K562 (cell line): ENCODE results near the gene AZGP1. TPM values are rescaled to one million over a fixed set of nuclear protein-coding genes. Genes with fewer than 3 reads are reported as not detected.

Experiments
- ARID4B ChIP-seq: sonication (generic); formaldehyde crosslinking; IDR thresholded peaks from 2 replicates; pipeline ENCODE4 v1.8.0; 2022; ENCODE audit warnings: mild to moderate bottlenecking, missing genetic modification reagents
- C11orf30 ChIP-seq: fragments of 450-650 bp; IDR thresholded peaks from 2 replicates; pipeline ENCODE4 v1.6.1; 2016; ENCODE audit warnings: low read depth, mild to moderate bottlenecking
- CTCFL ChIP-seq: IDR thresholded peaks from 2 replicates; pipeline ENCODE4 v1.6.1; 2011; ENCODE audit warnings: borderline replicate concordance, low read depth, mild to moderate bottlenecking, moderate library complexity, low read length; ENCODE audit not compliant: insufficient read depth, poor library complexity, severe bottlenecking
- ERF ChIP-seq: fragments of 450-650 bp; formaldehyde crosslinking; IDR thresholded peaks from 2 replicates; pipeline ENCODE4 v1.4.0; 2020; ENCODE audit warnings: mild to moderate bottlenecking, mixed read lengths
- EWSR1 ChIP-seq: fragments of 450-650 bp; IDR thresholded peaks from 2 replicates; pipeline ENCODE4 v1.6.1; 2018; ENCODE audit warnings: borderline replicate concordance, mild to moderate bottlenecking, low read depth, moderate library complexity; ENCODE audit not compliant: partially characterized antibody
- FOSL1 ChIP-seq: fragments of 200-800 bp; sonication (Bioruptor generic); conservative IDR thresholded peaks from 2 replicates; pipeline ENCODE4 v1.6.1; 2016; ENCODE audit warnings: missing genetic modification characterization, missing compliant biosample characterization
- FUS ChIP-seq: fragments of 200-400 bp; formaldehyde crosslinking; optimal IDR thresholded peaks from 2 replicates; pipeline ENCODE3; 2017; ENCODE audit warnings: low read depth, low read length
- GABPA ChIP-seq: fragments of 200-800 bp; sonication (Bioruptor generic); conservative IDR thresholded peaks from 2 replicates; pipeline ENCODE4 v1.6.1; 2016; ENCODE audit warnings: low read depth, missing genetic modification characterization, missing compliant biosample characterization
- HNRNPH1 ChIP-seq: fragments of 200-400 bp; formaldehyde crosslinking; optimal IDR thresholded peaks from 2 replicates; pipeline ENCODE3; 2017; ENCODE audit warnings: low read depth, mild to moderate bottlenecking, low read length, moderate library complexity
- JUNB ChIP-seq: fragments of 450-650 bp; formaldehyde crosslinking; conservative IDR thresholded peaks from 2 replicates; pipeline ENCODE4 v1.4.0; 2020; ENCODE audit warnings: mild to moderate bottlenecking
- JUND ChIP-seq, 2 experiments: IDR thresholded peaks; 2 replicates in 1 of 2; 3 replicates in 1 of 2; pipeline ENCODE4 v1.6.1; 2011; ENCODE audit warnings: borderline replicate concordance in 2 of 2, low read depth in 2 of 2, low read length in 2 of 2, improper control_type of control experiment in 1 of 2, missing biosample characterization in 1 of 2, missing genetic modification characterization in 1 of 2, missing genetic modification reagents in 1 of 2
- MEF2D ChIP-seq: conservative IDR thresholded peaks from 2 replicates; pipeline ENCODE4 v1.6.1; 2016; ENCODE audit warnings: low read depth, missing genetic modification characterization, missing compliant biosample characterization
- MYNN ChIP-seq, 2 experiments: sonication (generic); formaldehyde crosslinking in 1 of 2; IDR thresholded peaks; 2 replicates each; pipeline versions ENCODE4 v1.5.0 to v1.6.1; 2016 to 2020; ENCODE audit warnings: antibody characterized with exemption in 1 of 2, missing genetic modification reagents in 1 of 2
- NFRKB ChIP-seq: fragments of 450-650 bp; IDR thresholded peaks from 2 replicates; pipeline ENCODE4 v1.6.1; 2016; ENCODE audit warnings: low read depth
- SMARCB1 ChIP-seq: IDR thresholded peaks from 2 replicates; pipeline ENCODE4 v1.6.1; 2011; ENCODE audit warnings: improper control_type of control experiment, low read depth; ENCODE audit not compliant: insufficient read length
- TAL1 ChIP-seq: fragments of 450-650 bp; IDR thresholded peaks from 2 replicates; pipeline ENCODE4 v1.6.1; 2016; ENCODE audit warnings: mild to moderate bottlenecking
- XRCC4 ChIP-seq: IDR thresholded peaks from one replicate; pipeline ENCODE4 v1.6.1; 2011; ENCODE audit not compliant: insufficient read depth, insufficient read length; ENCODE audit errors: extremely low read depth
- ZNF184 ChIP-seq: sonication (generic); formaldehyde crosslinking; IDR thresholded peaks from 2 replicates; pipeline ENCODE4 v1.5.0; 2020; ENCODE audit warnings: missing genetic modification reagents
- ZNF282 ChIP-seq: sonication (generic); formaldehyde crosslinking; IDR thresholded peaks from 2 replicates; pipeline ENCODE4 v1.8.1; 2023; ENCODE audit warnings: missing genetic modification reagents
- ZNF507 ChIP-seq: conservative IDR thresholded peaks from 2 replicates; pipeline ENCODE4 v1.6.1; 2017; ENCODE audit warnings: missing genetic modification characterization, missing compliant biosample characterization
- polyA plus RNA-seq, 8 experiments: library from polyadenylated mRNA; depleted of rRNA in 4 of 8; stranded (reverse) in 5 of 8; unstranded in 3 of 8; fragments of >200 nt; fragmentation: Nextera tagmentation in 2 of 8; fragmentation: Illumina TruSeq in 1 of 8; extraction: Ambion mirVana in 2 of 8; extraction: Trizol in 1 of 8; gene quantifications; 2 replicates each; pipeline versions ENCODE4 v1.2.1 to v1.2.3, GENCODE V29; 2011 to 2014; ENCODE audit warnings: inconsistent platforms in 1 of 8, missing spikeins in 1 of 8
- total RNA-seq, 7 experiments: library from RNA; depleted of rRNA in 6 of 7; stranded (reverse); fragments of >200 nt in 6 of 7; fragmentation: Illumina TruSeq in 2 of 7; extraction: Trizol in 2 of 7; gene quantifications; 2 replicates each; pipeline versions ENCODE4 v1.2.1 to v1.2.3, GENCODE V29; 2011 to 2021; ENCODE audit warnings: low replicate concordance in 1 of 7
- TF ChIP-seq, protein P1 (sequence below): fragments of 450-650 bp; IDR thresholded peaks from 2 replicates; pipeline ENCODE4 v1.6.1; 2016

The AZGP1 gene
- total and polyA plus RNA-seq, 9 of the 15 experiments (the other 6 are each of a cell fraction or from before 2014, with no cell fraction given), result 0.18 to 0.53 TPM; not detected in 7

DNA sequence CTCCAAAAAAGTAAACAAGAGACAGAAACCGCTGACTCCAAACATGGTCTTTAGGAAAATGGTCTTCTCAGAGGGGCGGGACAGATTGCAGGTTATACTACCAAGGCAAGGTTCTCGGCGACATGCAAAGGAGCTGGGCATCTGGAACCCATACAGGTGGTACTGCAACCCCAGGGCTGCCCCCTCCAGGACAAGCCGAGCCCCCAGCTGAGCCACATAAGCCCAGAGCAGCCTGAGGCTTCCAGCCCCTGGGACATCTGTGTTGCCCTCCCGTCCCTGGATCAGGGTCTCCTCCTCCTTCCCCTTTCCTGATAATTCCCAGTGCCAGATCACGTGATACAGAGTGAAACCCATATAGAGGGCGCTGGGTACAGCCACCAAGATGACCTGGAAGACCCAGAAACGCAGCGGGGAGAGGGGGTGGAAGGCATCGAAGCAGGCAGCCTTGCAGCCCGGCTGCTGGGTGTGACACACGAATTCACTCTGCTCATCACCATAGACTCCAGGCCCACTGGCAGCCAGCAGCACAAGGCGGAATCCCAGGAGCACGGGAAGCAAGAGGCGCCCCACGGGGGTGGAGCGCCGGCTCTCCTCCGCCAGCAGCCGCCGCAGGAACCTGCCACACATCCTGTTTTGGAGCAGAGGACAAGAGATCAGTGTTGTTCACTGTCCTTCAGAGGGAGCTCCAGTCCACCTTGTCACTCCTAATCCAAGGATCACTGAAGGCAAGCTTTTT is 46.7 kb downstream of the AZGP1 start, which contains the start of gene GJC3 (continued):
- no peak for TF ChIP-seq NFRKB
- TF ChIP-seq FOSL1 (tag), result no peak
- TF ChIP-seq CTCFL, result no peak
- TF ChIP-seq ZNF282 (CRISPR knock-in tag), result no peak
- no peak for TF ChIP-seq SMARCB1
- TF ChIP-seq ZNF507 (tag), result no peak
- no peak for TF ChIP-seq JUNB (CRISPR knock-in tag)
- no peak for TF ChIP-seq XRCC4
- TF ChIP-seq TAL1, result no peak
- TF ChIP-seq EWSR1, result no peak
- no peak for TF ChIP-seq ERF (CRISPR knock-in tag)
- peak; percentile 82 for TF ChIP-seq GABPA (tag)
- TF ChIP-seq, protein P1, sequence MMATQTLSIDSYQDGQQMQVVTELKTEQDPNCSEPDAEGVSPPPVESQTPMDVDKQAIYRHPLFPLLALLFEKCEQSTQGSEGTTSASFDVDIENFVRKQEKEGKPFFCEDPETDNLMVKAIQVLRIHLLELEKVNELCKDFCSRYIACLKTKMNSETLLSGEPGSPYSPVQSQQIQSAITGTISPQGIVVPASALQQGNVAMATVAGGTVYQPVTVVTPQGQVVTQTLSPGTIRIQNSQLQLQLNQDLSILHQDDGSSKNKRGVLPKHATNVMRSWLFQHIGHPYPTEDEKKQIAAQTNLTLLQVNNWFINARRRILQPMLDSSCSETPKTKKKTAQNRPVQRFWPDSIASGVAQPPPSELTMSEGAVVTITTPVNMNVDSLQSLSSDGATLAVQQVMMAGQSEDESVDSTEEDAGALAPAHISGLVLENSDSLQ, result peak; percentile 59
- TF ChIP-seq ZNF184, result no peak
- TF ChIP-seq MYNN (IDR thresholded peaks at IDR 0.05), result no peak
- TF ChIP-seq MYNN (CRISPR knock-in tag; IDR thresholded peaks at IDR 0.05), result no peak
- TF ChIP-seq FUS, result no peak
- no peak for TF ChIP-seq C11orf30
- TF ChIP-seq JUND (IDR thresholded peaks at IDR 0.05; ENCODE audit: borderline replicate concordance, low read depth, low read length), result no peak
- no peak; the same call in 2 of the 3 replicates for TF ChIP-seq JUND (tag; IDR thresholded peaks at IDR 0.05; ENCODE audit: borderline replicate concordance, low read depth, low read length)
- no peak for TF ChIP-seq MEF2D
- TF ChIP-seq ARID4B (CRISPR knock-in tag), result no peak
- TF ChIP-seq HNRNPH1, result no peak
